Naive B cell (primary cell): Measurements from ENCODE around the gene TGM6. TPM values are rescaled to one million over a fixed set of nuclear protein-coding genes. Genes with fewer than 3 reads are reported as not detected.

Experiments used
- ATAC-seq, 2 donors: fragments of 150-1000 bp; cut with Tn5 transposase; 2 replicates each; pipeline ENCODE4 v1.10.0; 2021; ENCODE audit warnings: low read depth in 2 of 2, mild to moderate bottlenecking in 2 of 2, moderate library complexity in 2 of 2
- DNase-seq: peaks from one replicate; pipeline ENCODE4 v3.0.0; 2022
- H3K27ac Mint-ChIP-seq, 6 donors: one replicate each; pipeline ENCODE4 v1.8.0; 2020 to 2022; ENCODE audit warnings: mild to moderate bottlenecking in 6 of 6, mixed read lengths in 6 of 6, moderate library complexity in 5 of 6, inconsistent platforms in 2 of 6
- H3K27me3 Mint-ChIP-seq, 3 donors: one replicate each; pipeline ENCODE4 v1.8.0; 2021 to 2022; ENCODE audit warnings: mixed read lengths in 3 of 3, mild to moderate bottlenecking in 1 of 3
- H3K36me3 Mint-ChIP-seq, 2 donors: one replicate each; pipeline ENCODE4 v1.8.0; 2020 to 2022; ENCODE audit warnings: mixed read lengths in 2 of 2, inconsistent platforms in 1 of 2, mild to moderate bottlenecking in 1 of 2
- H3K4me1 Mint-ChIP-seq, 3 donors: one replicate each; pipeline ENCODE4 v1.8.0; 2020 to 2022; ENCODE audit warnings: mixed read lengths in 3 of 3, inconsistent platforms in 1 of 3, mild to moderate bottlenecking in 1 of 3, moderate library complexity in 1 of 3
- H3K4me3 Mint-ChIP-seq, 8 donors: one replicate each; pipeline ENCODE4 v1.8.0; 2020 to 2022; ENCODE audit warnings: mild to moderate bottlenecking in 8 of 8, mixed read lengths in 8 of 8, moderate library complexity in 8 of 8, inconsistent platforms in 2 of 8
- H3K9me3 Mint-ChIP-seq, 7 donors: one replicate each; pipeline ENCODE4 v1.8.0; 2020 to 2022; ENCODE audit warnings: mixed read lengths in 7 of 7, mild to moderate bottlenecking in 5 of 7, inconsistent platforms in 2 of 7, moderate library complexity in 1 of 7
- polyA plus RNA-seq, 6 donors: library from polyadenylated mRNA; unstranded; fragments of 300-500 nt; fragmentation: Illumina TruSeq; gene quantifications; one replicate each; pipeline ENCODE4 v1.2.3, GENCODE V29; 2021; ENCODE audit warnings: low read depth in 6 of 6

The TGM6 gene
- polyA plus RNA-seq, 6 donors from 2014 or later, result not detected

DNA sequence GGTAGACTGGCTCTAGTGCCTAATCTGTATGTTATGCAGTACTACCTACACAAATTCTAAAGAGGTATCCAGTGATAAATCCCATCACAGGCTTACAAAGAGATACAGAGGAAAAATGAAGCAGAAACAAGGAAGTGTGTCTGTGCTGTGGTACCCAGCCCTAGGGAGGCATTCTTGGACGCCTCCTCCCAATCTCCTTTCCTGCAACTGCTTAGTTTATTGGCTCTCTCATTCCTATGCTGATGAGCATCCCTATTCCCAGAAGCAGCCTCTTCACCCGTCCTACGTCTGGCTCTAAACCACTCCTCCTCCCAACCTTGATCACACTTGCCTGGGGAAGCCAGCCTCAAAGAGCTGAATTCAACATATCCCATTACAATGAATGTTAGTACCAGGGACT, 34.5 kb upstream of the TGM6 start:
- Mint-ChIP-seq H3K4me1 (no peaks in the 10 kb centered on the region), H3K36me3 (peaks cover 0 to 9% of the 10 kb centered on the region in 2 donors), H3K4me3 (no peak overlapping the region), H3K27ac (peak overlapping the region in 1 of 6 donors; percentile 15), H3K27me3 (peaks cover 24 to 43% (median 39%) of the 10 kb centered on the region in 3 donors), H3K9me3 (peaks cover 0 to 8% (median 5%) of the 10 kb centered on the region in 7 donors)
- ATAC-seq (no peak), DNase-seq (no peak)

DNA sequence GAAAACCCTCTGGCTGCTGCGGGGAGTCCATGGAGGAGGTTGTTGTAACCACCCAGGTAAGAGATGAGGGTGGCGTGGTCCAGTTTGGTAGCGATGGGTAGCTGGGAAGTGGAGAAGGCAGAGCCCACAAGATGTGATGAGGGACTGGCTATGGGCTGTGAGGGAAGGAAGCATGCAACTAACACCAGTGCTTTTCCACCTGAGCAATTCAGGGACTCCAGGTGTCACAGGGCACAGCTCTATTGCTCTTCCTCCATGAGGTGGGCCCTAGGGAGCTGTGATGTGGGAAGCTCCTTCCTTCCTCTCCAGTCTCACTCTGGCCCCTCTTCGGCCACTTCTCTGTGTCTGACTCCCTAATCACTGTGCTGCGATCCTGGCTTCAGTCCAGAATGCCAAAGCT, 32.4 kb upstream of the TGM6 start:
- H3K9me3 Mint-ChIP-seq, result peaks cover 0 to 8% (median 5%) of the 10 kb centered on the region in 7 donors
- DNase-seq (no peak), ATAC-seq (no peak)
- H3K27ac Mint-ChIP-seq, result no peak overlapping the region
- H3K36me3 Mint-ChIP-seq, result peaks cover 0 to 9% of the 10 kb centered on the region in 2 donors
- peaks cover 27 to 45% (median 29%) of the 10 kb centered on the region in 3 donors for H3K27me3 Mint-ChIP-seq
- no peak overlapping the region for H3K4me3 Mint-ChIP-seq
- H3K4me1 Mint-ChIP-seq, result peaks cover 0 to 11% (median 5%) of the 10 kb centered on the region in 3 donors

DNA sequence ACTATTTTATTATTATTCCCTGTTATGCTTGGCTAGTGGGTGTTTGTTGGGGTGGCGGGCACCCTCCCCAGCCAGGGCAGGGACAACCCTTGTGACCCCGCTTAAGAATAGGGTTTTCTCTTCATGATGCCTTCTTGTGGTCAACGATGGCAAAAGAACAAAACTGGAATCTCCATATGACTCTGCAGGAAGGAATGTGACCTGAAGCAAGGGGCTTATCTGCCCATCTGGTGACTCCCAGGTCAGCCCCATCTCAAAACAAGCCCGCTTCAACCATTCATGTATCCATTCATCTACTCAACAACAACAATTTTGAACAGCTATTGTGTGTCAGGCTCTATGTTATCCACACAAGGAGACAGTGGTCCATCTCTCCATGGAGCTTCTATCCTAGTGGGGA, 30.9 kb upstream of the TGM6 start:
- ATAC-seq (no peak), DNase-seq (no peak)
- H3K4me3 Mint-ChIP-seq, result peak overlapping the region in 1 of 8 donors; percentile 21
- peaks cover 34 to 50% (median 38%) of the 10 kb centered on the region in 3 donors for H3K27me3 Mint-ChIP-seq
- peak overlapping the region in 1 of 6 donors; percentile 26 for H3K27ac Mint-ChIP-seq
- peaks cover 0 to 6% (median 4%) of the 10 kb centered on the region in 7 donors for H3K9me3 Mint-ChIP-seq
- H3K4me1 Mint-ChIP-seq, result peaks cover 0 to 11% (median 5%) of the 10 kb centered on the region in 3 donors
- H3K36me3 Mint-ChIP-seq, result peaks cover 0 to 9% of the 10 kb centered on the region in 2 donors

DNA sequence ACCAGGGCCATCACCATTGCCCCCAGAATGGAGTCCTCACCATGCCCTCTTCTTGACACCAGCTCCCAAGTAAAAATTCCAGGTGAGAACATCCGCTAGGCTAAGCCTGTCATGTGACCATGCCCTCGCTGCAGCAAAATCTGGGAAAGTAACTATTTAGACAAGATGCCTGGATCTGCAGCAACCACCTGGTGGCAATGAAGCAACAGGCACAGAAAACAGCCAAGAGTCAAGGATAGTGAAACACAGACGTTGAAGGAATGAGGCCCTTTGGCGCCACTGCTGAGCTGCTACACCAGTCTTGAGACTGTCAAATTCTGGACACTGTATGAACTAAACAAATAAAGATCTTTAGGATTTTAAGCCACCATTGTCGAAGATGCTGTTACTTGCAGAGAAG, 30.1 kb upstream of the TGM6 start:
- no peak for DNase-seq
- Mint-ChIP-seq H3K27ac (no peak overlapping the region), H3K9me3 (peaks cover 0 to 6% (median 4%) of the 10 kb centered on the region in 7 donors), H3K27me3 (peaks cover 38 to 49% (median 40%) of the 10 kb centered on the region in 3 donors), H3K4me1 (peaks cover 0 to 11% (median 5%) of the 10 kb centered on the region in 3 donors), H3K36me3 (peaks cover 0 to 9% of the 10 kb centered on the region in 2 donors), H3K4me3 (no peak overlapping the region)
- ATAC-seq, result no peak

DNA sequence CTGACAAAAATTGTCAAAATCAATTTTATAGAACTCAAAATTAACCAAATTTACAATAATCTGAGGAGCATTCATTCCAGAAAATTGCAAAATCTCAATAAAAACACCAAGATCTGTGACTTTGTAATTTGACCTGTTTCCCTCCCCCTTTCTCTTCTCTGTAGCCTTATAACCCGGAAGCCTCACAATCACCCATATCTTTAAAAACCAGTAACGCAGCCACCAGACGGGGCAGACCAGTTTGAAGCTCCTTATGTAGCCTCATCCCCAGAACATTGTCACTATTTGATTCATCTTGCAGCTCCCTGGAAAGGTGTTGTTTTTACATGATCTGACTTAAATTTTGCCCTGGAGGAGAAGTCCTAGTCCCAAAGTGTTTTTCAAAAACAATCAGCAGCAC, 27.5 kb upstream of the TGM6 start:
- Mint-ChIP-seq H3K9me3 (peaks cover 0 to under 1% (median 0%) of the 10 kb centered on the region in 7 donors), H3K4me3 (peak overlapping the region in 1 of 8 donors; percentile 2), H3K36me3 (no peaks in the 10 kb centered on the region), H3K4me1 (peaks cover 0 to 11% (median 5%) of the 10 kb centered on the region in 3 donors), H3K27me3 (peaks cover 40 to 43% (median 42%) of the 10 kb centered on the region in 3 donors), H3K27ac (peak overlapping the region in 1 of 6 donors; percentile 2)
- ATAC-seq (no peak), DNase-seq (no peak)

DNA sequence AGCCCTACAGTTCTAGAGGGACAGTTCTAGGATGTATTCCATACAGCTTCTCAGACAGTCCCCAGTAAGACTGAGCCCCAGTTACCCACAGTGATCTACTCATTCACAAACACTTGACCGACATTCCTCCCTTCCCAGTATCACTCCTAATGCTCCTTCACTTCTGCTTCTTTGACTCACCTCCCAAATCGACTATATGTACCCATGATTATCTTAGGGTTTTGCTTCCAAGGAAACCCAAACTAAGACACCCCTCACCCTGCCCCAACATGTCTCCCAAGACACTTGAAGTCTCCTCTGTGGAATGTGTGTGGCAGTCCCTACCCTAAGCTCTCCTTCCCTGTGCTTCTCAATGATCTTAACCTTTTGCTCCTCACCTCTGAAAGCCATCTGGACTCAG, 23.6 kb upstream of the TGM6 start:
- H3K4me3 Mint-ChIP-seq, result no peak overlapping the region
- H3K27ac Mint-ChIP-seq, result no peak overlapping the region
- peaks cover 0 to 12% of the 10 kb centered on the region in 2 donors for H3K36me3 Mint-ChIP-seq
- peaks cover 0 to 3% (median 0%) of the 10 kb centered on the region in 3 donors for H3K4me1 Mint-ChIP-seq
- DNase-seq, result no peak
- no peak for ATAC-seq
- peaks cover 22 to 51% (median 29%) of the 10 kb centered on the region in 3 donors for H3K27me3 Mint-ChIP-seq
- H3K9me3 Mint-ChIP-seq, result peaks cover 5 to 35% (median 25%) of the 10 kb centered on the region in 7 donors

DNA sequence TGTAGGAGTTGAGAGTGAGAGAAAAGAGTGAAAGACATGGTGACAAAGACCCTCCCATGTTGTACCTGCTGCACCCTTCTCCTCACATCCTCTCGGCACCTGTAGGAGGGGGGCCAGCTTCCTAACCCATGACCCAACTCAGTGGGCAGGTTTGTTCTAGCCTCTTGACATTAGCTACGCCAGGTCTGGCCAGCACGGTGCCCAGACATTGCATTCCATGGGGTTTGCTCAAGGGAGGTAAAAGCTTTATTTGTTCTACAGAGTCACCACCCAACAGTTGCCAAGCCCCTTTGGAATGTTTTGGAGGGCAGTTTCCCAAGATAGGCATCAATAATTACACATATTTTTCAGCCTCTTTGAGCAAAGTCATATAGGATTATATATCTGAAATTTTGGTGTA, 22.7 kb upstream of the TGM6 start:
- Mint-ChIP-seq H3K4me3 (no peak overlapping the region), H3K27ac (no peak overlapping the region), H3K4me1 (no peaks in the 10 kb centered on the region), H3K27me3 (peaks cover 20 to 50% (median 27%) of the 10 kb centered on the region in 3 donors), H3K36me3 (peaks cover 0 to 13% of the 10 kb centered on the region in 2 donors), H3K9me3 (peaks cover 5 to 40% (median 25%) of the 10 kb centered on the region in 7 donors)
- DNase-seq, result no peak
- ATAC-seq, result no peak

DNA sequence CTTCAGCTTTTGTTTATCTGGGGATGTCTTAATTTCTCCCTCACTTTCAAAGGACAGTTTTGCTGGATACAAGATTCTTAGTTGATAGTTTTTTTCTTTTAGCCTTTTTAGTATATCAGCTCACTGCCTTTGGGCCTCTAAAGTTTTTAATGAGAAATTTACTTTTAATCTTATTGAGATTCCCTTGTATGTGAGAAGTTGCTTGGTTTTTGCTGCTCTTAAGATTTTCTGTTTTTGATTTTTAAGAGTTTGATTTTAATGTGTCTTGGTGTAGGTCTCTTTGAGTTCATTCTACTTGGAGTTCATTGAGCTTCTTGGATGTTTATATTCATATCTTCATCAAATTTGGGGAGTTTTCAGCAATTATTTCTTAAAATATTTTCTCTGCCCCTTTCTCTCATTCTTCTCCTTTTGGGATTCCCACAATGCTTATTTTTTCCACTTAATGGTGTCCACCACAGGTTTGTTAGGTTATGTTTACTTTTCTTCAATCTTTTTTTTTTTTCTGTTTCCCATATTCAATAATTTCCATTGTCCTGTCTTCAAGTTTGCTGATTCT, 19.6 kb upstream of the TGM6 start:
- no peak for DNase-seq
- no peaks in the 10 kb centered on the region for H3K4me1 Mint-ChIP-seq
- peaks cover 31 to 43% (median 39%) of the 10 kb centered on the region in 3 donors for H3K27me3 Mint-ChIP-seq

DNA sequence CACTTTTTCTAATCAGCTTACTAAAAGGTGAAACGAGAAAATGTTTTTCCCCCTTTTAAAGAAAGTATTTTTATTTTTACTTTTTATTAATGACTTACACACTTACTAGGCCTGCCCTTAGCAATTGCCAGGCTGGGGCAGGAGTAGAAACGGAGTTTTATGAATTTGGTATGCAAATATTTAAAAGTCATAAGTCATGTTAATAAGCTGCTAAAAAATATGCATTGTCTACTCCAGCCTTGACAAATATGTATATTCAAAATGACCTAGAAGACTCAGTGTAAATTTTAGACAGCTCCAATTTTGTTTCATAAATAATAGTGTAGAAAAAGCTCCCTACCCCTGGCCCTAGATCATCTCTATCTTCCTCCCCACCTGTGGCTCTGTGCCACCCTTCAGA, 17.5 kb upstream of the TGM6 start:
- no peak for DNase-seq
- no peak overlapping the region for H3K27ac Mint-ChIP-seq
- ATAC-seq, result no peak
- H3K4me3 Mint-ChIP-seq, result no peak overlapping the region
- H3K27me3 Mint-ChIP-seq, result peaks cover 28 to 35% (median 30%) of the 10 kb centered on the region in 3 donors
- no peaks in the 10 kb centered on the region for H3K4me1 Mint-ChIP-seq
- peaks cover 5 to 49% (median 25%) of the 10 kb centered on the region in 7 donors for H3K9me3 Mint-ChIP-seq
- peaks cover 0 to 19% of the 10 kb centered on the region in 2 donors for H3K36me3 Mint-ChIP-seq

More for the DNA sequence above, 19.6 kb upstream of the TGM6 start:
- H3K36me3 Mint-ChIP-seq, result peaks cover 0 to 19% of the 10 kb centered on the region in 2 donors
- no peak for ATAC-seq
- peaks cover 5 to 46% (median 25%) of the 10 kb centered on the region in 7 donors for H3K9me3 Mint-ChIP-seq
- H3K4me3 Mint-ChIP-seq, result no peak overlapping the region
- no peak overlapping the region for H3K27ac Mint-ChIP-seq

DNA sequence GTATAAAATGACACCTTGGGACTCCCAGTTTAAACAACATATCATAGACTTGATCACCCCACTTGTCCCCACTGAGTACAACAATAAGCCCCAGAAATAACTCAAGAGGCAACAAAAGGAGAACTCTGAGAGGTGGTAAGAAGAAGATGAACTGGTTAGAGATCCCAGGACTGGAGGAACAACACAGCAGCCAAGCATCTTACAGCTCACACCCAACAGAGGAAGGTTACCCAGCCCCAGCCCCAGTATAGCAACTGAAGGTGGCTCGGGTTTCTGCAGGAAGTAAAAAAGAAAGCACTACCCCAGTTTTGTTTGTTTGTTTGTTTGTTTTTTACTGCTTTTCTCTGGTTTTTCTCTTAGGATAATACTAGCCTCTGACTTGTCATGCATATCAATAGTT, 17.1 kb upstream of the TGM6 start:
- ATAC-seq (no peak), DNase-seq (no peak)
- Mint-ChIP-seq H3K4me1 (no peaks in the 10 kb centered on the region), H3K36me3 (peaks cover 0 to 19% of the 10 kb centered on the region in 2 donors), H3K27ac (no peak overlapping the region), H3K27me3 (peaks cover 30 to 39% (median 32%) of the 10 kb centered on the region in 3 donors), H3K9me3 (peaks cover 7 to 53% (median 27%) of the 10 kb centered on the region in 7 donors), H3K4me3 (no peak overlapping the region)

DNA sequence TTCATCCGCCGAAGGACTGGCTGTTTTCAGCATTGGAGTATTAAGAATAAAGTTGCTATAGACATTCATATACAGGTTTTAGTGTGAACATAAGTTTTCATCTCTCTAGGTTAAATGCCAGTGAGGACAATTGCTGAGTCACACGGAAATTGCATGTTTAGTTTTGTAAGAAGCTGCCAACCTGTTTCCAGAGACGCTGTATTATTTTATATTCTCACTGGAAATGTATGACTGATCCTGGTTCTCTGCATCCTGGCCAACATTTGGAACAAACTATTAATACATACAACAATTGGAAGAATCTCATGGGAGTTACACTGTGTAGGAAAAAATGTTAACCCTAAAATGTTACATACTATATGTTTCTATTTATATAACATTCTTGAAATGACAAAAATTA, 16.7 kb upstream of the TGM6 start:
- no peak overlapping the region for H3K4me3 Mint-ChIP-seq
- H3K27me3 Mint-ChIP-seq, result peaks cover 28 to 39% (median 36%) of the 10 kb centered on the region in 3 donors
- H3K9me3 Mint-ChIP-seq, result peaks cover 12 to 54% (median 32%) of the 10 kb centered on the region in 7 donors
- H3K27ac Mint-ChIP-seq, result no peak overlapping the region
- no peak for DNase-seq
- no peaks in the 10 kb centered on the region for H3K4me1 Mint-ChIP-seq
- ATAC-seq, result no peak
- peaks cover 0 to 23% of the 10 kb centered on the region in 2 donors for H3K36me3 Mint-ChIP-seq

DNA sequence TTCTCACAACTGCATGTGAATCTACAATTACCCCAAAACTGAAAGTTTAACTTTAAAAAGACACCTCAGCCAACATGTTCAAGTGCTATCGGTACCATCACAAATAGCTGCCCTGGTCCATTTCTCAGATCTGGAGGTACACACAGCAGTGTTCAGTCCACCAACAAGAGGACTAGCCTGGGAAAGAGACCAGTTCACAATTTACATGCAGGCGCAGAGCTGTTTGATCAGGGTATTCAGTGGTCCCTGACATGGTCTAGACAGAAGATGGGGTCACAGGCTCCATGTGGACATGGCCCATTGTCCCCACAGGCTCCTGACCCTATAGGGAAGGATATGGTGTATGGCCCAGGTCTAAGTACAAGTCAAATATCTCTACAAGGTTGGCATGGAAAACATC, 15.6 kb upstream of the TGM6 start:
- ATAC-seq, result no peak
- Mint-ChIP-seq H3K4me3 (no peak overlapping the region), H3K27ac (no peak overlapping the region), H3K36me3 (peaks cover 0 to 27% of the 10 kb centered on the region in 2 donors), H3K4me1 (no peaks in the 10 kb centered on the region), H3K27me3 (peaks cover 30 to 42% (median 34%) of the 10 kb centered on the region in 3 donors), H3K9me3 (peaks cover 14 to 48% (median 33%) of the 10 kb centered on the region in 7 donors)
- no peak for DNase-seq

DNA sequence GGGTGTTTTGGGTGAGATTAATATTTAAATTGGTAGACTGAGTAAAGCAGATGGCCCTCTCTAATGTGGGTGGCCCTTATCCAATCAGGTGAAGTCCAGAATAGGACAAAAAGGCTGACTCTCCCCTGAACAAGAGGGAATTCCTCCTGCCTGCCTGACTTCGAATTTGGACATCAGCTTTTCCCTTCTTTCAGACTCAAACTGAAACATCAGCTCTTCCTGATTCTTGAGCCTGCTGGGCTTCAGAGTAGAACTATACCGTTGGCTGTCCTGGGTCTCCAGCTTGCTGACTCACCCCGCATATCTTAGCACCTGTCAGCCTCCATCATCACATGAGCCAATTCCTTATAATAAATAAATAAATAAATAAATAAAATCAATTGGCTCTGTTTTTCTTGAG, 15.0 kb upstream of the TGM6 start:
- H3K9me3 Mint-ChIP-seq, result peaks cover 11 to 46% (median 29%) of the 10 kb centered on the region in 7 donors
- no peak overlapping the region for H3K27ac Mint-ChIP-seq
- no peak for ATAC-seq
- H3K27me3 Mint-ChIP-seq, result peaks cover 36 to 47% (median 36%) of the 10 kb centered on the region in 3 donors
- no peak overlapping the region for H3K4me3 Mint-ChIP-seq
- H3K4me1 Mint-ChIP-seq, result no peaks in the 10 kb centered on the region
- peaks cover 0 to 27% of the 10 kb centered on the region in 2 donors for H3K36me3 Mint-ChIP-seq
- no peak for DNase-seq

DNA sequence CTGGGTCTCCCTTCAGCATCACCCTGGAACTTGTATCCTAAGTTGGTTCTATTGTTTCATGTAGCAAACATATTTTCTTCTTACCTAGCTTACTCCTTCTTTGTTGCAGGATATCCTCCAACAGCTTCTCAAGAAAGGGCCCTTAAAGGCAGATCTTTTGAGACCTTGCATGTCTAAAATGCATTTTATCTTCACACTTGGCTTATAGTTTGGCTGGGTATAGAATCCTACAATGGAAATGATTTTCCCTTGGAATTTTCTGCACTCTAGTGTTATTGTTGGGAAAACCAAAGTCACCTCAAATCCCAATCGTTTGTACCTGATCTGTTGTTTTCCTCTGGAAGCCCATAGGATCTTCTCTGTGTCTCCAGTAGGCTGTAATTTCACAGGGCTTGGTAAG, 12.1 kb upstream of the TGM6 start:
- peaks cover 50 to 65% (median 53%) of the 10 kb centered on the region in 3 donors for H3K27me3 Mint-ChIP-seq
- peaks cover 0 to 10% of the 10 kb centered on the region in 2 donors for H3K36me3 Mint-ChIP-seq
- ATAC-seq (no peak), DNase-seq (no peak)
- H3K4me1 Mint-ChIP-seq, result no peaks in the 10 kb centered on the region
- H3K27ac Mint-ChIP-seq, result no peak overlapping the region
- no peak overlapping the region for H3K4me3 Mint-ChIP-seq
- H3K9me3 Mint-ChIP-seq, result peaks cover 6 to 34% (median 16%) of the 10 kb centered on the region in 7 donors
